Esophagus squamous epithelium (tissue), 4 donors: ENCODE measurements around the gene MTOR.

Source experiments
- CTCF ChIP-seq, 6 experiments: fragments of 450-650 bp in 4 of 6; fragments of 200-600 bp in 2 of 6; sonication (generic) in 2 of 6; IDR thresholded peaks; one replicate each; pipeline ENCODE4 v1.5.1; 2016 to 2019; ENCODE audit warnings: antibody characterized with exemption in 6 of 6, mild to moderate bottlenecking in 4 of 6, moderate library complexity in 4 of 6
- POLR2A ChIP-seq, 4 donors: fragments of 450-650 bp; IDR thresholded peaks; one replicate each; pipeline ENCODE4 v1.6.1; 2017; ENCODE audit warnings: antibody characterized with exemption in 4 of 4, mild to moderate bottlenecking in 4 of 4, moderate library complexity in 3 of 4

GRCh38 chr1:11216074-11216473, 46.3 kb downstream of the MTOR start:
- no peak for TF ChIP-seq CTCF (IDR thresholded peaks at IDR 0.05)
- TF ChIP-seq POLR2A (IDR thresholded peaks at IDR 0.05): no peak
